ENCODE results near the gene EXOC6.
A peak's percentile ranks its signal among the peaks of the same experiment; 100 is the strongest.
"Not testable (repeated sequence)": the region's sequence is repeated elsewhere in the genome, so short reads cannot be mapped to it uniquely, and the experiment has no call there.

Gene EXOC6

GRCh38 chr10:92890471-92890870 lies 42.2 kb downstream of the EXOC6 start:
- DNase-seq = no peak

DNA sequence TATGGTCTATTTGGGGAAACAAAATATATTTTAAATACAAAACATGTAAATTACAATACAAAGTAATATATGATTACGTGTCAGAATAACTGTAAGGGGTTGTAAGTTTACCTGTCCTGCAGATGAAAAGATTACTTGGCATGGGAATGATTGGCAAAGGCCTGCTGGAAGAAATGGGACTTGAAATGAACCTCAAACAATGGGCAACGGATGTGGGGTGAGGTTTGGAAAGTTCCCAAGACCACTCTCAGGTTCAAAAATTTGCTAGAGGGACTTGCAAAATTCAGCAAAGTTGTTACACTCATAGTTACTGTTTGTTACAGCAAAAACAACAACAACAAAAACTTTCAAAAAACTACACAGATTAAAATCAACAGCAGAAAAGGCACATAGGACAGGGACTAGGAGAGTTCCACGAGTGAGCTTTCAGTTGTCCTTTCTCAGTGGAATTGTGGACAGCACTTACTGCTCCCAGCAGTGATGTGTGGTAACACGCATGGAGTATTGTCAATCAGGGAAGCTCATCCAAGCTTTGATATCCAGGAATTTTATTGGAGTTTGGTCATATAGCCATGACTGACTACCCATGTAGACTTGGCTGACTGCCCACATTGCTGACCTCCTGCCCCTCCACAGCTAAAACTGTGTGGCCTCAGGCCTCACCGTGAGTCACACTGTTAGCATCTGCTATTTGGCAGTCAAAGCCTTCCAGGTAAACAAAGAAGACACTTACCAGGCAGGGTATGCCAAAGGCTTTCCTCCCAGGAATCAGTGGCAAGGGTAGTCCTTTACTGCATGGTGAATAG lies 43.8 kb downstream of the EXOC6 start:
- DNase-seq = no peak

GRCh38 chr10:92892691-92893054 lies 44.4 kb downstream of the EXOC6 start:
- no peak for DNase-seq

DNA sequence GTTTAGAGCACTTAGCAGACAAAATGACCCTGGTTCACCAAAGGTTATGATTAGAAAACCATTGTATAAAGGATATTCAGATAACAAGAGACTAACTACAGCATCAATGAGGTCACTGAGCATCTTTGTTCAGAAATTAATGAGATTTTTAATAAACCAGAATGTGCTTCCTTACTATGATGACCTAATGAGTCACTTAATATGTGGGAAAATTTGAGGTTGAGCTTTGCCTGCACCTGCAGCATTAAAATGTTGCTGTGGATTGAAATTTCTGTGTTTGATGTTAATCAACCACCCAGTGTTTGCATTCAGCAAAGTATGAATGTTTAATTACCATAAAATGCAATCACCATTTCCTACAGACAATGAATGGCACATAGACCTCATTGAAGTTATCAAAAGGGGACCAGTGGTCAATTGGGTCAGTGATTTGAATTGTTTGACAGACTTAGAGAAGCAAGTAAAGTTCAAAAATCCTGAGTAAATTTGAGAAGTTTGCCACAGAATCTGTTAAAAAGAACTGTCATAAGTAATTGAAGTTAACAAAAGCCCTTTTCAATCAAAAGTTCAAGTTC lies 45.8 kb downstream of the EXOC6 start:
- DNase-seq = no peak

GRCh38 chr10:92897916-92898315 lies 49.6 kb downstream of the EXOC6 start:
- DNase-seq = no peak

GRCh38 chr10:92901819-92902251 lies 53.5 kb downstream of the EXOC6 start:
- no peak for DNase-seq

- no peak for DNase-seq
Observed at GRCh38 chr10:92903633-92904032, 55.3 kb downstream of the EXOC6 start.

GRCh38 chr10:92907280-92907679 lies 59.0 kb downstream of the EXOC6 start:
- DNase-seq = no peak

GRCh38 chr10:92912631-92913030 lies 64.3 kb downstream of the EXOC6 start:
- not testable (repeated sequence) for DNase-seq

- DNase-seq = no peak
Observed at GRCh38 chr10:92913973-92914372, 65.7 kb downstream of the EXOC6 start.

- peak; percentile 84 to 95 for DNase-seq
Observed at GRCh38 chr10:92914478-92915325, 66.4 kb downstream of the EXOC6 start.

- no peak for DNase-seq
Observed at GRCh38 chr10:92915892-92916291, 67.6 kb downstream of the EXOC6 start.

GRCh38 chr10:92916433-92916832 lies 68.1 kb downstream of the EXOC6 start:
- DNase-seq = no peak

DNA sequence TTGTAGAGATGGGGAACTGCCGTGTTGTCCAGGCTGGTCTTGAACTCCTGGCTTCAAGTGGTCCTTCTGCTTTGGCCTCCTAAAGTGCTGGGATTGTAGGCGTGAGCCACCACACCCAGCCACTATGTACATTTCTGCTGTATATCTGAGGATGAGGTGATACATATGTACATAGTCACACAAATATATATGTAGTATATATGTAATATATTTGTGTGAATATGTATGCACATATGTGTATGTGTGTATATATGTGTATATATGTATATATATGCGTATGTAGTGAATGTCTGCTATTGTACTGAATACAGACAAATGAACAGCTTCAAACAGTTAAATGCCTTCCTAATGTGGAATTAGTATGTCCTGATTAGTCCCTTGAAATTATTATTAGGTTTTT lies 70.3 kb downstream of the EXOC6 start:
- no peak for DNase-seq

DNA sequence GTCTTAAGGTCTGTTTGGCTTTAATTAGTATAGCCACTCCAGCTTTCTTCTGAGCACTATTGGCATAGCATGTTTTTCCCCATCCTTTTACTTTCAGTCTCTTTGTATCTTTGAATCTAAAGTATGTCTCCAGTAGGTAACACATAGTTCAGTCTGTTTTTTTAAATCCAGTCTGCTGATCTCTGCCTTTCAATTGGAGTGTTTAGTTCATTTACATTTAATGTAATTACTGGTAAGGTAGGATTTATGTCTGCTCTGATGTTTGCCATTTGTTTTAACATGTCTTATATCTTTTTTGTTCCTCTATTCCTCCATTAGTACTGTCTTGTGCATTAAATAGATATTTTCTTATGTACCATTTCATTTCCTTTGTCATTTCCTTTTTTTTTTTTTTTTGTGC lies 72.5 kb downstream of the EXOC6 start:
- no peak for DNase-seq

DNA sequence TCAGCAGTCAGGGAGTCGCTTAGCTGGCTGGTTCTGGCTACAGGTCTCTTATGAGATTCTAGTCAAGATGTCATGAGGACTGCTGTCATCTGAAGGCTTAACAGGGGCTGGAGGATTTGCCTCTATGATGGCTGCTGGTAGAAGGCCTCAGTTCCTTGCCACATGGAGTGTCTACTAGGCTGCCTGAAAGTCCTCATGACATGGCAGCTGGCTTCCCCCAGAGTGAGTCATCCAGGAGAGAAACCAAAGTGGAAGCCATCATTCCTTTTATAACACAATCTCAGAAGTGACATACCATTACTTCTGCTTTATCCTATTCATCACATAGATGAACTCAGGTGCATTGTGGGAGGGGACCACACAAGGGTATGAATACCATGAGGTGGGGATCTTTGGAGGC lies 75.1 kb downstream of the EXOC6 start:
- no peak for DNase-seq

DNA sequence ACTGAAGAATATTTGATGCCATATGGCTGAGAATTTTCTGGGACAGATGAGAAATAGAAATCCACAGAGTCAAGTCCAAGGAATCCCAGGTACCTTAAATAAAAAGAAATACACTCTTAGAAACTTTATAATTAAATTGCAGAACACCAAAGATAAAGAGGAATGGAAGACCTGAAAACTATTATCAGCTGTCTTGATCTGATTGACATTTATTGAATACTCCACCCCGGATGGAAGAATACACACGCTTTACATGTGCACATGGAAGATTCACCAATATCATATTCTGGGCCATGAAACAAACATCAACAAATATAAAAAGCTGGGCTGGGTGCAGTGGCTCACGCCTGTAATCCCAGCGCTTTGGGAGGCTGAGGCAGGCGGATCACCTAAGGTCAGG lies 81.6 kb downstream of the EXOC6 start:
- no peak for DNase-seq

DNA sequence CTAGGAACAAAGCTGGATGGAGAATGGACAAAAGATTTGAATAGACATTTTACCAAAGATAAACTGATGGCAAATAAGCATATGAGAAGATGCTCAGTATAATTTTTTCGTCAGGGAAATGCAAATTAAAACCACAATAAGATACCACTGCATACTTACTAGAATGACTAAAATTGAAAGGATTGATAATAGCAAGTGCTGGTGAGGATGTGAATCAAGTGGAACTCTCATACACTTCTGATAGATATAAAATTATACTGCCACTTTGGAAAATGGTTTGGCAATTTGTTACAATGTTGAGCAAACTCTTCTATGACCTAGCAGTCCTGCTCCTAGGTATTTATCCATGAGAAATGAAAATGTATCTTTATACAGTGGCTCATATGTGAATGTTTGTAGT lies 83.3 kb downstream of the EXOC6 start:
- no peak for DNase-seq

DNA sequence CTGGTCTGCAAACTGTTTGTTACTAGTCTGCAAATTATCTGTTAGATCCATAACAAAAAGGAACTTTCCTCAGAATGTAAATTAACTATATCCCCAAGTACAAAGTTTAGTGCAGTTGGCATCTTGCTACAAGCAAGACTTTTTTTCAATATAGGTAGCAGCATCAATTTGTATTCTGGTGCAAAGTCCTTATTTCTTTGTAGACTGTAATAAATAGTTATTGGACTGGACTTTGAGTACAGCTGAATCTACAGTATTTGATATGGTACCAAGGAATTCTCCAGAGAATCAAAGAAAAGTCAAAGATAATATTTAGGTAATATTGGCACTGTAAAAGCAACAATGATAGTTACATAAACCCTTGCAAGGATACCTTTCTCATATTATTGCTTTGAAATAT lies 89.6 kb downstream of the EXOC6 start:
- no peak for DNase-seq

GRCh38 chr10:92938841-92939240 lies 90.5 kb downstream of the EXOC6 start:
- no peak for DNase-seq

DNA sequence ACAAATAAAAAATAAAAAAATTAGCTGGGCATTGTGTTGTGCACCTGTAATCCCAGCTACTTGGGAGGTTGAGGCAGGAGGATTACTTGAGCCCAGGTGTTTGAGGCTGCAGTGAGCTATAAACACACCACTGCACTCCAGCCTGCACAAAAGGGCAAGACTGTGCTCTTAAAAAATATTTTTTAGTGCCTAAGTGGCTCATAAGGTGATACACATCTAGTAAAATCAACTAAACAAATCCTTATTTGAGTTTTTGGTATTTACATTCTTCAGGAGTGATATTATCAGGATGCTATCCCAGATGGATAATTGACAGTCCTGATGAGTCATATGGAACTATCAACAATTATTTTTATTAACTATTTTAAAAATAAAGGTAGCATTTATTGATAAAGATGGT lies 93.9 kb downstream of the EXOC6 start:
- no peak for DNase-seq

DNA sequence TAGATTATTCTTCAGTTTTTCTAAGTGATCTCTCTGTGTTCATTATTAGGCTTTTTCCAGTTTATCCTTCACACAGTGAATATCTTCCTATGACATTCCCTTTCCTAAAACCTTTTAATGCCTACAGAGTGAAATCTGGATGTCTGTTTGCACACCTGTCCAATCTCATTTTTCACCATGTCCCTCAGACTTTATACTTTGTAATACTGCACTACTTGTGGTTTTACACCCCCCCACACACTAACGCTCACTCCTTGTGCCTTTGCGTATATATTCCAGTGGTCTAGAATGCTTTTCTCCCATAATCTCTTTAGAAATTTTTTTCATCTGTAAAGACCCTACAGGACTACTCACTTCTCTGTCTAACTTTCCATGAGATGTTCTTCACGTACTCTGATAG lies 98.2 kb downstream of the EXOC6 start:
- no peak for DNase-seq

- not testable (repeated sequence) for DNase-seq
Observed at GRCh38 chr10:92952573-92952972, 104.3 kb downstream of the EXOC6 start.

All from Kasumi-1 (cell line).